ENCODE data around the gene MYO3B.

The MYO3B gene

DNA sequence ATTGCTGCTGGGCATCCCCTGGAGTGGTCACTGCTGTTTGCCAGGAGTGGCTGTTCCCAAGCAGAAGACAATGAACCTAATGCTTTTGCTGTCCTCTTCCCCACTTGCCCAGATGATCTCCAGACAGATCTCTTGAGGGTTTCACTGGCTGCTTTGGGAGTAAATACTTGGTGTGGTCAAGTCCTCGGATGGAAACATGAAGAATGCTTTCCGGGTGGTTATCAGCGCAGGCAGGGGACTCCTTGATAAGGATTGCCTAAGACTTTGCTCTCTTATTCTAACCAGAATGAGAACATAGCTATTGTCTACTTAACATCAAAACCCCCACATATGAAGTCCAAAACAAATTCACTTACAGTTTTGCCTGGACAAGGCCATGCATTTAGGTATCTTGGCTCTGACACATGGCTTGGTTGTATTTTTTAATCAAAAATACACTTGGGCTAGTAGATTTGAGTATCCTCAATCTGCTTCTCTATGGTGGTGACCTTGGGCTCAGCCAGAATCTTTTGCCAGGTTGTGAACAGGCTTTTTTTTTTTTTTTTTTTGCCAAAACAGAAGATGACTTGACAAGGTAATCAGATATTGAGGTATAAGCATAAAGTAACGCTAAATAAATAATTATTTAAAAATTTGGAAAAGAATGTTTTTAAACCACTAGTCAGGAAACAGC, 34.8 kb upstream of the MYO3B start:
- DNase-seq (ENCODE audit: low read depth): no peak
- TF ChIP-seq MYC (IDR thresholded peaks at IDR 0.05; ENCODE audit: low read depth, low read length): no peak
- TF ChIP-seq, protein P1, sequence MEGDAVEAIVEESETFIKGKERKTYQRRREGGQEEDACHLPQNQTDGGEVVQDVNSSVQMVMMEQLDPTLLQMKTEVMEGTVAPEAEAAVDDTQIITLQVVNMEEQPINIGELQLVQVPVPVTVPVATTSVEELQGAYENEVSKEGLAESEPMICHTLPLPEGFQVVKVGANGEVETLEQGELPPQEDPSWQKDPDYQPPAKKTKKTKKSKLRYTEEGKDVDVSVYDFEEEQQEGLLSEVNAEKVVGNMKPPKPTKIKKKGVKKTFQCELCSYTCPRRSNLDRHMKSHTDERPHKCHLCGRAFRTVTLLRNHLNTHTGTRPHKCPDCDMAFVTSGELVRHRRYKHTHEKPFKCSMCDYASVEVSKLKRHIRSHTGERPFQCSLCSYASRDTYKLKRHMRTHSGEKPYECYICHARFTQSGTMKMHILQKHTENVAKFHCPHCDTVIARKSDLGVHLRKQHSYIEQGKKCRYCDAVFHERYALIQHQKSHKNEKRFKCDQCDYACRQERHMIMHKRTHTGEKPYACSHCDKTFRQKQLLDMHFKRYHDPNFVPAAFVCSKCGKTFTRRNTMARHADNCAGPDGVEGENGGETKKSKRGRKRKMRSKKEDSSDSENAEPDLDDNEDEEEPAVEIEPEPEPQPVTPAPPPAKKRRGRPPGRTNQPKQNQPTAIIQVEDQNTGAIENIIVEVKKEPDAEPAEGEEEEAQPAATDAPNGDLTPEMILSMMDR (IDR thresholded peaks at IDR 0.05; ENCODE audit: low read depth, low read length): no peak
- no peak for TF ChIP-seq POLR2A (IDR thresholded peaks at IDR 0.05; ENCODE audit: extremely low read depth, insufficient read length)
- TF ChIP-seq, protein P2, sequence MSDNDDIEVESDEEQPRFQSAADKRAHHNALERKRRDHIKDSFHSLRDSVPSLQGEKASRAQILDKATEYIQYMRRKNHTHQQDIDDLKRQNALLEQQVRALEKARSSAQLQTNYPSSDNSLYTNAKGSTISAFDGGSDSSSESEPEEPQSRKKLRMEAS (IDR thresholded peaks at IDR 0.05; ENCODE audit: low read depth, low read length): no peak
- H3K4me3 ChIP-seq (ENCODE audit: low read depth, low read length): no peak overlapping the region

DNA sequence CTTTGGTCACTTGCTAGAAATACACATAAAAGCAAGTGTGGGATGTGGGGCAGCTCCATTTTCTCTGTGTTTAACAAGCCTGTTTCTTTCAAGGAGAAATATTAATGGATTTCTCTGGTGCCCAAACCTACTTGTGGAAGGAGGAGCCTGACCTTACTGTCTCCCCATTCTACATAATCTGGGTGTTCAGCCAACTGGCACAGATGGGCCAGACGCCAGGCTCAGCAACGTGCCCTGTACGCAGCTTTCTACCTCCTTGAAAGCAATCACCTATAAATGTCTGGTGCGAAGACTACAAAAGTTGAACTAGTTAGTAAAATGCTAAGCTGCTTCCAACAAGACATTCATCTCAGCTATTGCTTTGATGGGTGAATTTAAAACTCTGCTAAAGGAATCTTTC, 33.2 kb upstream of the MYO3B start:
- H3K4me3 ChIP-seq (ENCODE audit: low read depth, low read length): no peak overlapping the region
- TF ChIP-seq, protein P2 (IDR thresholded peaks at IDR 0.05; ENCODE audit: low read depth, low read length): no peak
- TF ChIP-seq, protein P1 (IDR thresholded peaks at IDR 0.05; ENCODE audit: low read depth, low read length): no peak
- TF ChIP-seq POLR2A (IDR thresholded peaks at IDR 0.05; ENCODE audit: extremely low read depth, insufficient read length) (no peak), MYC (IDR thresholded peaks at IDR 0.05; ENCODE audit: low read depth, low read length) (no peak)
- DNase-seq (ENCODE audit: low read depth): no peak

DNA sequence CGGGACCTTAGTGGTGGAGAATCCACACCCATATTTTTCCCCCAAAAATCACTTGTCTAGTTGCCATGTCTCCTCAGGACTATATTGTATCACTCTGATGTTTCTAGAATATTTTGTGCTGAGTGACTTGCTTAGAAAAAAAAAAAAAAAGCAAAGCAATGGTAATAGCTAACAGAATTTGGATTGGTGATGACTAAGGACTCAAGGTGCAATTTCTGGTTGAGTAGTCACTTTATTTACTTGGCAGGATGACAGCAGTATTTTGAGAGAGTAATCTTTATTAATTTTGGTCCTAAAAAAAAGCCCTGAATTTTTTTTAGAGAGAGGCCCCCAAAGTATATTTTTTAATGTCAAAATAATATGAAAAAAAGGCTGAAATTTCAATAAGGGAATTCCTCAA, 32.8 kb upstream of the MYO3B start:
- TF ChIP-seq, protein P1 (IDR thresholded peaks at IDR 0.05; ENCODE audit: low read depth, low read length): no peak
- TF ChIP-seq, protein P2 (IDR thresholded peaks at IDR 0.05; ENCODE audit: low read depth, low read length): no peak
- TF ChIP-seq MYC (IDR thresholded peaks at IDR 0.05; ENCODE audit: low read depth, low read length) (no peak), POLR2A (IDR thresholded peaks at IDR 0.05; ENCODE audit: extremely low read depth, insufficient read length) (no peak)
- H3K4me3 ChIP-seq (ENCODE audit: low read depth, low read length): no peak overlapping the region
- no peak for DNase-seq (ENCODE audit: low read depth)

DNA sequence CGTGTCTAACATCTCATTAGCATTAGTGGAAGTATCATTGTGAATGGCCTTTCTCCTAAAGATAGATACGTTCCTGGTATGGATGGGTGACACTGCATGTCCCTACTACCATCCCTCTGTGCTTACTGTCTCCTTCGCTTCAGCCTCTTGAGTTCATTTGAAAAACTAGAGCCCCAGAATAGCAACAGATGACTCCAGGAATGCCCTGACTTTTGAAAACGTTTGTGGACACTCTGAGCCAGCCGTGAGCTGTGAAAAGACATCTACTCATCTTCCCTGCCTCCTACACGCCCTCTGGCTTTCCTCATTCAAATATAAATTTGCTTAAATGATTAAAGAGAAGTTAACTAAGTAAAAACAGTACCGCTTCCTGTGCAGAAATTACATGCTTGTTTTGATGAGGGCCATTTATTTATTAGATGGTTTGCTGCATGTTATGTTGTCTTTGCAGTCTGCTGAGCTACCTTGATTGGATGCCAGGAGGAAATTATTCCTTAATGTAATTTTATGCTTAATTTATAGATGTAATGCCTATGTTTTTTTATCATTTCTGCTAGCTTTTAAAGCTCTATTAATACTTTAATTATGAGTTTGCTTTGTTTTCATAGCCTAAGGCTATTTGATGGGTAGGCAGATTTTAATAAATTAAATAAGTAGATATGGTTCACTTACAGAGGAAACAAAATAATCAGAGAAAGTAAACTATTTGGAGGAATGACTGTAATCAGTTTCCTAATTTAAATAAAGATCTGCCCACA, 32.1 kb upstream of the MYO3B start:
- DNase-seq (ENCODE audit: low read depth): no peak
- H3K4me3 ChIP-seq (ENCODE audit: low read depth, low read length): no peak overlapping the region
- TF ChIP-seq, protein P1 (IDR thresholded peaks at IDR 0.05; ENCODE audit: low read depth, low read length): no peak
- TF ChIP-seq POLR2A (IDR thresholded peaks at IDR 0.05; ENCODE audit: extremely low read depth, insufficient read length): no peak
- TF ChIP-seq, protein P2 (IDR thresholded peaks at IDR 0.05; ENCODE audit: low read depth, low read length): no peak
- TF ChIP-seq MYC (IDR thresholded peaks at IDR 0.05; ENCODE audit: low read depth, low read length): no peak

DNA sequence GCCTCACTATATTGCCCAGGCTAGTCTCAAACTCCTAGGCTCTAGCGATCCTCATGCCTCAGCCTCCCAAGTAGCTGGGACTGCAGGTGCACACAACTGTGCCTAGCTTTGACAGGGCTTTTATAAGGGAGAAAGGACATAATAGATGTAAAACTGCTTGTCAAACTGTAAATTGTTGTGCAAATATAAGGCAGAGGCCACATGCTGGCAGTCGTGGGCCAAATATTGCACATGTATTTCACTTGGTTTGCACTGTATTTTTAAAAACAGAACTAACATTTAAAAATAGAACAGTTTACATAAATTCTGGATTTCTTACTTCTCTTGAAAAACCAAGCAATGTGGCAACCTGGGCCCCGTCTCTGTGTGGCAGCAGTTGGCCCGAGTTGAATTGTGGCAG, 31.2 kb upstream of the MYO3B start:
- no peak for DNase-seq (ENCODE audit: low read depth)
- no peak overlapping the region for H3K4me3 ChIP-seq (ENCODE audit: low read depth, low read length)
- TF ChIP-seq, protein P1 (IDR thresholded peaks at IDR 0.05; ENCODE audit: low read depth, low read length): no peak
- TF ChIP-seq POLR2A (IDR thresholded peaks at IDR 0.05; ENCODE audit: extremely low read depth, insufficient read length): no peak
- TF ChIP-seq, protein P2 (IDR thresholded peaks at IDR 0.05; ENCODE audit: low read depth, low read length): no peak

Data from NB4 (cell line).